Esophagus muscularis mucosa (tissue), 4 donors: ENCODE data around the gene MYO16. TPM values are rescaled to one million over a fixed set of nuclear protein-coding genes. Genes with fewer than 3 reads are reported as not detected.
"Not testable (repeated sequence)": the region's sequence is repeated elsewhere in the genome, so short reads cannot be mapped to it uniquely, and the experiment has no call there.

Experiments
- DNase-seq: peaks from one replicate; pipeline ENCODE4 v3.0.0-alpha.2; 2017; ENCODE audit errors: extremely low spot score
- H3K27ac ChIP-seq, 4 donors: fragments of 200-600 bp; sonication (generic); replicated peaks in 1 of 4; 1 replicate in 3 of 4; 2 replicates in 1 of 4; pipeline ENCODE4 v1.5.1; 2016 to 2019; ENCODE audit warnings: mild to moderate bottlenecking in 1 of 4
- H3K27me3 ChIP-seq, 4 donors: fragments of 200-600 bp; sonication (generic); one replicate each; pipeline versions ENCODE4 v1.5.1 to v1.6.0; 2016 to 2019
- H3K36me3 ChIP-seq, 4 donors: fragments of 200-600 bp; sonication (generic); one replicate each; pipeline ENCODE4 v1.5.1; 2016 to 2019
- H3K4me1 ChIP-seq, 4 donors: fragments of 200-600 bp; sonication (generic); one replicate each; pipeline ENCODE4 v1.5.1; 2016 to 2019
- H3K4me3 ChIP-seq, 4 donors: fragments of 200-600 bp; sonication (generic); 1 replicate in 2 of 4; 2 replicates in 2 of 4; pipeline ENCODE4 v1.5.1; 2016 to 2019; ENCODE audit warnings: mild to moderate bottlenecking in 4 of 4, moderate library complexity in 1 of 4
- H3K9me3 ChIP-seq, 4 donors: fragments of 200-600 bp; sonication (generic); 1 replicate in 3 of 4; 2 replicates in 1 of 4; pipeline ENCODE4 v1.5.1; 2016 to 2019
- CTCF ChIP-seq, 3 experiments: fragments of 200-600 bp in 2 of 3; fragments of 450-650 bp in 1 of 3; sonication (generic) in 2 of 3; IDR thresholded peaks; one replicate each; pipeline ENCODE4 v1.5.1; 2017 to 2019; ENCODE audit warnings: antibody characterized with exemption in 3 of 3, mild to moderate bottlenecking in 2 of 3, moderate library complexity in 1 of 3
- EP300 ChIP-seq: sonication (generic); formaldehyde crosslinking; IDR thresholded peaks from one replicate; pipeline ENCODE4 v1.6.1; 2017; ENCODE audit warnings: antibody characterized with exemption
- POLR2A ChIP-seq: fragments of 450-650 bp; IDR thresholded peaks from one replicate; pipeline ENCODE4 v1.6.1; 2017; ENCODE audit warnings: antibody characterized with exemption, moderate library complexity, mild to moderate bottlenecking, low read depth
- POLR2AphosphoS5 ChIP-seq, 2 donors: sonication (generic); formaldehyde crosslinking; IDR thresholded peaks; one replicate each; pipeline ENCODE4 v1.6.1; 2017; ENCODE audit warnings: antibody characterized with exemption in 2 of 2
- WGBS: methylation state at CpG from one replicate; pipeline ENCODE4 v1.1.5; 2018; 5-methylcytosine and 5-hydroxymethylcytosine counted together
- intact Hi-C: fragments of 100-400 bp; cut with DNase I; formaldehyde crosslinking; loops from one replicate; pipeline ENCODE4 v1.15.1; 2023
- total RNA-seq, 4 donors: library from RNA; depleted of rRNA; stranded (reverse); fragments of >200 nt; gene quantifications; one replicate each; pipeline versions ENCODE4 v1.1.0 to v1.2.1, GENCODE V29; 2016

The MYO16 gene
- total RNA-seq, 4 donors from 2014 or later, result 1.2 to 3.7 (median 1.8) TPM

DNA sequence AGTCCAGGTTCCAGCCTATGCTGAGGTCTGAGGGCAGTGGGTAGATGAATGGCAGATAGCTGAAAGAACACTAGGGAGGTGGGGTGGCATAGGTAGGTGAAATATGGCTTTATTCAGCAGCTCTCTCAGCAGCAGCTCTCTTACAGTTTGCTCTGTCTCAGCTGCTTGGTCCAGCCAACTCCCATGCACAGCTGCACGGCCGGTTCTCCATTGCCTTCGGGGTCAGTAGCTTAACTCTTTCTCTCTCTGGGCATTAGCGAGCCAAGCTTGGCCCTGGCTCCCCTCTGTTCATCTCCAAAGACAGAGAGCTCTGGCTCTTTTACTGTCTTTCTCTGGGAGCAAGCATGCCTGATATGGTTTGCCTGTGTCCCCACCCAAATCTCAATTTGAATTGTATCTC lies 151.9 kb downstream of the MYO16 start:
- DNase-seq, result peak; percentile 60
- H3K9me3 ChIP-seq, result no peaks in the 10 kb centered on the region
- intact Hi-C loops, result no loop called here
- no peaks in the 10 kb centered on the region for H3K4me1 ChIP-seq
- no peaks in the 10 kb centered on the region for H3K27me3 ChIP-seq
- H3K4me3 ChIP-seq, result no peak overlapping the region
- H3K27ac ChIP-seq, result no peak overlapping the region
- WGBS, result 34% methylated on average over 4 of the region's 4 CpGs
- no peaks in the 10 kb centered on the region for H3K36me3 ChIP-seq
- TF ChIP-seq EP300 (no peak), CTCF (IDR thresholded peaks at IDR 0.05) (no peak), POLR2A (no peak), POLR2AphosphoS5 (IDR thresholded peaks at IDR 0.05) (no peak)

DNA sequence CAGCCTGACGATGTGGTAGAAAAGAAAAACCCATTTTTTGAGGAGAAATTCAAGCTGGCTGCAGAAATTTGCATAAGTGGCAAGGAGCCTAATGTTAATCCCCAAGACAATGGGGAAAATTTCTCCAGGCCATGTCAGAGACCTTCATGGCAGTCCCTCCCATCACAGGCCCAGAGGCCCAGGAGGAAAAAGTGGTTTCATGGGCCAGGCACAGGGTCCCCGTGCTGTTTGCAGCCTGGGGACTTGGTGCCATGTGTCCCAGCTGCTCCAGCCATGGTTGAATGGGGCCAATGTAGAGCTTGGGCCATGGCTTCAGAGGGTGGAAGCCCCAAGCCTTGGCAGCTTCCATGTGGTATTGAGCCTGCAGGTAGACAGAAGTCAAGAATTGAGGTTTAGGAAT lies 153.1 kb downstream of the MYO16 start:
- H3K36me3 ChIP-seq, intact Hi-C loops, H3K4me1 ChIP-seq, DNase-seq, H3K9me3 ChIP-seq, H3K27me3 ChIP-seq, H3K4me3 ChIP-seq, H3K27ac ChIP-seq: not testable (repeated sequence)
- 94% methylated on average over 1 of the region's 2 CpGs for WGBS

GRCh38 chr13:108785844-108786243 lies 156.4 kb downstream of the MYO16 start:
- intact Hi-C loops, result no loop called here
- no peaks in the 10 kb centered on the region for H3K4me1 ChIP-seq
- H3K4me3 ChIP-seq, result no peak overlapping the region
- DNase-seq, result no peak
- no peaks in the 10 kb centered on the region for H3K9me3 ChIP-seq
- no peaks in the 10 kb centered on the region for H3K27me3 ChIP-seq
- TF ChIP-seq EP300, result no peak
- TF ChIP-seq POLR2AphosphoS5 (IDR thresholded peaks at IDR 0.05), result no peak
- no peak for TF ChIP-seq CTCF (IDR thresholded peaks at IDR 0.05)
- TF ChIP-seq POLR2A, result no peak
- no peaks in the 10 kb centered on the region for H3K36me3 ChIP-seq
- WGBS, result 73% methylated on average over 3 of the region's 3 CpGs
- no peak overlapping the region for H3K27ac ChIP-seq

GRCh38 chr13:108786456-108787200 lies 157.2 kb downstream of the MYO16 start:
- WGBS, result 70% methylated on average over 11 of the region's 11 CpGs
- no peak overlapping the region for H3K27ac ChIP-seq
- H3K27me3 ChIP-seq, result no peaks in the 10 kb centered on the region
- TF ChIP-seq POLR2A (no peak), POLR2AphosphoS5 (IDR thresholded peaks at IDR 0.05) (no peak), CTCF (IDR thresholded peaks at IDR 0.05) (no peak), EP300 (no peak)
- no peak for DNase-seq
- H3K4me3 ChIP-seq, result no peak overlapping the region
- intact Hi-C loops, result no loop called here
- no peaks in the 10 kb centered on the region for H3K36me3 ChIP-seq
- no peaks in the 10 kb centered on the region for H3K4me1 ChIP-seq
- H3K9me3 ChIP-seq, result no peaks in the 10 kb centered on the region

- intact Hi-C loops, result no loop called here
- Histone ChIP-seq H3K36me3 (no peaks in the 10 kb centered on the region), H3K4me1 (no peaks in the 10 kb centered on the region), H3K27ac (no peak overlapping the region), H3K4me3 (no peak overlapping the region), H3K27me3 (no peaks in the 10 kb centered on the region), H3K9me3 (no peaks in the 10 kb centered on the region)
- TF ChIP-seq CTCF (IDR thresholded peaks at IDR 0.05) (no peak), POLR2A (no peak), EP300 (no peak), POLR2AphosphoS5 (IDR thresholded peaks at IDR 0.05) (no peak)
- WGBS, result 68% methylated on average over 14 of the region's 14 CpGs
- DNase-seq, result no peak
Observed at GRCh38 chr13:108787700-108788414, 158.4 kb downstream of the MYO16 start.
